HEK293 (cell line): Measurements from ENCODE around the gene UBE2J2.

ENCODE experiments used
- CTCF ChIA-PET: fragments of 350-600 bp; formaldehyde crosslinking; extraction: SDS; loops from one replicate; lab custom pipeline; 2021; ENCODE audit warnings: antibody characterized with exemption; lab: Yijun Ruan, JAX
- POLR2A ChIA-PET: fragments of 300-600 bp; formaldehyde crosslinking; extraction: SDS; loops from one replicate; lab custom pipeline; 2020; ENCODE audit warnings: antibody characterized with exemption, inconsistent platforms; lab: Yijun Ruan, JAX
- H3K27ac ChIP-seq: fragments of 200-500 bp; sonication (Bioruptor generic); 2 replicates; pipeline ENCODE4 v1.5.1; 2014; ENCODE audit warnings: low read depth, low read length, control low read depth, inconsistent platforms; ENCODE audit errors: extremely low read depth
- H3K36me3 ChIP-seq, 2 experiments: fragments of 200-500 bp in 1 of 2; sonication (Bioruptor generic) in 1 of 2; 1 replicate in 1 of 2; 2 replicates in 1 of 2; pipeline ENCODE4 v1.5.1; 2014 to 2017; ENCODE audit warnings: inconsistent platforms in 2 of 2, low read length in 2 of 2; ENCODE audit not compliant: control insufficient read depth in 2 of 2, insufficient read depth in 1 of 2
- H3K4me1 ChIP-seq: fragments of 200-500 bp; sonication (Bioruptor generic); 2 replicates; pipeline ENCODE4 v1.5.1; 2014; ENCODE audit warnings: mild to moderate bottlenecking, low read length, inconsistent platforms; ENCODE audit not compliant: control insufficient read depth, insufficient read depth
- H3K4me3 ChIP-seq: 2 replicates; pipeline ENCODE4 v1.5.1; 2011; ENCODE audit warnings: low read depth, mild to moderate bottlenecking, control low read depth, low read length, moderate library complexity
- H3K9me3 ChIP-seq: fragments of 200-500 bp; sonication (Bioruptor generic); 2 replicates; pipeline ENCODE4 v1.5.1; 2014; ENCODE audit warnings: low read depth, low read length, inconsistent platforms; ENCODE audit not compliant: control insufficient read depth, insufficient read depth
- BCL11B ChIP-seq: fragments of 450-650 bp; formaldehyde crosslinking; IDR thresholded peaks from 2 replicates; pipeline ENCODE4 v1.5.1; 2016; ENCODE audit warnings: low read depth, missing biosample characterization, missing genetic modification characterization
- HOXD13 ChIP-seq: sonication (generic); formaldehyde crosslinking; IDR thresholded peaks from 2 replicates; pipeline ENCODE4 v1.8.0; 2022; ENCODE audit warnings: missing genetic modification reagents, borderline replicate concordance
- KLF8 ChIP-seq: fragments of 450-650 bp; formaldehyde crosslinking; IDR thresholded peaks from 2 replicates; pipeline ENCODE4 v1.5.1; 2016; ENCODE audit warnings: missing biosample characterization, missing genetic modification characterization
- MEIS1 ChIP-seq: sonication (generic); formaldehyde crosslinking; IDR thresholded peaks from 2 replicates; pipeline ENCODE4 v1.8.1; 2022; ENCODE audit warnings: missing genetic modification reagents, mild to moderate bottlenecking, borderline replicate concordance
- SCRT1 ChIP-seq: fragments of 450-650 bp; formaldehyde crosslinking; IDR thresholded peaks from 2 replicates; pipeline ENCODE4 v1.5.1; 2016; ENCODE audit warnings: missing biosample characterization, missing genetic modification characterization, borderline replicate concordance
- SCRT2 ChIP-seq: fragments of 450-650 bp; formaldehyde crosslinking; IDR thresholded peaks from 2 replicates; pipeline ENCODE4 v1.5.1; 2016; ENCODE audit warnings: missing biosample characterization, missing genetic modification characterization
- ZFP37 ChIP-seq: fragments of 450-650 bp; formaldehyde crosslinking; IDR thresholded peaks from 2 replicates; pipeline ENCODE4 v1.5.1; 2016; ENCODE audit warnings: missing biosample characterization, missing genetic modification characterization
- ZNF146 ChIP-seq: fragments of 450-650 bp; formaldehyde crosslinking; IDR thresholded peaks from 2 replicates; pipeline ENCODE4 v1.5.1; 2016; ENCODE audit warnings: missing biosample characterization, missing genetic modification characterization
- ZNF202 ChIP-seq: fragments of 450-650 bp; formaldehyde crosslinking; IDR thresholded peaks from 2 replicates; pipeline ENCODE4 v1.5.1; 2016; ENCODE audit warnings: missing biosample characterization, missing genetic modification characterization, borderline replicate concordance
- ZNF214 ChIP-seq: fragments of 450-650 bp; formaldehyde crosslinking; IDR thresholded peaks from 2 replicates; pipeline ENCODE4 v1.5.1; 2017; ENCODE audit warnings: missing biosample characterization, mild to moderate bottlenecking, missing genetic modification characterization, borderline replicate concordance
- ZNF23 ChIP-seq: fragments of 450-650 bp; formaldehyde crosslinking; IDR thresholded peaks from 2 replicates; pipeline ENCODE4 v1.5.1; 2016; ENCODE audit warnings: missing biosample characterization, missing genetic modification characterization, borderline replicate concordance
- ZNF324 ChIP-seq: fragments of 450-650 bp; formaldehyde crosslinking; IDR thresholded peaks from 2 replicates; pipeline ENCODE4 v1.5.1; 2016; ENCODE audit warnings: missing biosample characterization, missing genetic modification characterization
- ZNF335 ChIP-seq: fragments of 450-650 bp; formaldehyde crosslinking; conservative IDR thresholded peaks from 2 replicates; pipeline ENCODE4 v1.5.1; 2016; ENCODE audit warnings: missing biosample characterization, missing genetic modification characterization
- ZNF350 ChIP-seq: fragments of 450-650 bp; formaldehyde crosslinking; IDR thresholded peaks from 2 replicates; pipeline ENCODE4 v1.5.0; 2017; ENCODE audit warnings: missing biosample characterization, mild to moderate bottlenecking, missing genetic modification characterization
- ZNF37A ChIP-seq: fragments of 450-650 bp; IDR thresholded peaks from 2 replicates; pipeline ENCODE4 v1.5.1; 2018; ENCODE audit warnings: missing biosample characterization, missing genetic modification characterization
- ZNF391 ChIP-seq: fragments of 450-650 bp; formaldehyde crosslinking; IDR thresholded peaks from 2 replicates; pipeline ENCODE4 v1.5.1; 2016; ENCODE audit warnings: low read depth, missing biosample characterization, missing genetic modification characterization, borderline replicate concordance
- ZNF521 ChIP-seq: fragments of 450-650 bp; formaldehyde crosslinking; IDR thresholded peaks from 2 replicates; pipeline ENCODE4 v1.5.1; 2017; ENCODE audit warnings: missing biosample characterization, mild to moderate bottlenecking, missing genetic modification characterization
- ZNF530 ChIP-seq: fragments of 450-650 bp; formaldehyde crosslinking; IDR thresholded peaks from 2 replicates; pipeline ENCODE4 v1.5.1; 2016; ENCODE audit warnings: low read depth, missing biosample characterization, missing genetic modification characterization
- ZNF555 ChIP-seq: fragments of 450-650 bp; formaldehyde crosslinking; conservative IDR thresholded peaks from 2 replicates; pipeline ENCODE4 v1.5.1; 2017; ENCODE audit warnings: missing biosample characterization, mild to moderate bottlenecking, missing genetic modification characterization, inconsistent platforms
- ZNF558 ChIP-seq: fragments of 450-650 bp; formaldehyde crosslinking; IDR thresholded peaks from 2 replicates; pipeline ENCODE4 v1.5.1; 2016; ENCODE audit warnings: missing biosample characterization, missing genetic modification characterization
- ZNF600 ChIP-seq: fragments of 450-650 bp; formaldehyde crosslinking; IDR thresholded peaks from 2 replicates; pipeline ENCODE4 v1.5.1; 2016; ENCODE audit warnings: missing biosample characterization, missing genetic modification characterization
- ZNF629 ChIP-seq: fragments of 450-650 bp; formaldehyde crosslinking; IDR thresholded peaks from 2 replicates; pipeline ENCODE4 v1.5.1; 2017; ENCODE audit warnings: missing biosample characterization, missing genetic modification characterization
- ZNF658 ChIP-seq: fragments of 450-650 bp; formaldehyde crosslinking; IDR thresholded peaks from 2 replicates; pipeline ENCODE4; 2016; ENCODE audit warnings: missing biosample characterization, missing genetic modification characterization
- ZNF701 ChIP-seq: fragments of 450-650 bp; formaldehyde crosslinking; IDR thresholded peaks from 2 replicates; pipeline ENCODE4 v1.5.1; 2016; ENCODE audit warnings: missing biosample characterization, missing genetic modification characterization
- ZNF777 ChIP-seq: fragments of 450-650 bp; formaldehyde crosslinking; IDR thresholded peaks from 2 replicates; pipeline ENCODE4 v1.5.1; 2017; ENCODE audit warnings: missing biosample characterization, missing genetic modification characterization, borderline replicate concordance
- ZNF830 ChIP-seq: fragments of 450-650 bp; IDR thresholded peaks from 2 replicates; pipeline ENCODE4 v1.5.0; 2018; ENCODE audit warnings: missing biosample characterization, missing genetic modification characterization, low read depth, mild to moderate bottlenecking, moderate library complexity
- TF ChIP-seq, protein P1 (sequence below): fragments of 450-650 bp; formaldehyde crosslinking; IDR thresholded peaks from 2 replicates; pipeline ENCODE4 v1.5.1; 2016; ENCODE audit warnings: missing biosample characterization, missing genetic modification characterization
- TF ChIP-seq, protein P2 (sequence below): fragments of 450-650 bp; formaldehyde crosslinking; IDR thresholded peaks from 2 replicates; pipeline ENCODE4 v1.5.1; 2016; ENCODE audit warnings: missing biosample characterization, missing genetic modification characterization
- TF ChIP-seq, protein P3 (sequence below): fragments of 450-650 bp; formaldehyde crosslinking; IDR thresholded peaks from 2 replicates; pipeline ENCODE4 v1.5.1; 2017; ENCODE audit warnings: missing biosample characterization, missing genetic modification characterization
- TF ChIP-seq, protein P4 (sequence below): fragments of 450-650 bp; formaldehyde crosslinking; IDR thresholded peaks from 2 replicates; pipeline ENCODE4 v1.5.1; 2016; ENCODE audit warnings: missing biosample characterization, missing genetic modification characterization

The UBE2J2 gene

DNA sequence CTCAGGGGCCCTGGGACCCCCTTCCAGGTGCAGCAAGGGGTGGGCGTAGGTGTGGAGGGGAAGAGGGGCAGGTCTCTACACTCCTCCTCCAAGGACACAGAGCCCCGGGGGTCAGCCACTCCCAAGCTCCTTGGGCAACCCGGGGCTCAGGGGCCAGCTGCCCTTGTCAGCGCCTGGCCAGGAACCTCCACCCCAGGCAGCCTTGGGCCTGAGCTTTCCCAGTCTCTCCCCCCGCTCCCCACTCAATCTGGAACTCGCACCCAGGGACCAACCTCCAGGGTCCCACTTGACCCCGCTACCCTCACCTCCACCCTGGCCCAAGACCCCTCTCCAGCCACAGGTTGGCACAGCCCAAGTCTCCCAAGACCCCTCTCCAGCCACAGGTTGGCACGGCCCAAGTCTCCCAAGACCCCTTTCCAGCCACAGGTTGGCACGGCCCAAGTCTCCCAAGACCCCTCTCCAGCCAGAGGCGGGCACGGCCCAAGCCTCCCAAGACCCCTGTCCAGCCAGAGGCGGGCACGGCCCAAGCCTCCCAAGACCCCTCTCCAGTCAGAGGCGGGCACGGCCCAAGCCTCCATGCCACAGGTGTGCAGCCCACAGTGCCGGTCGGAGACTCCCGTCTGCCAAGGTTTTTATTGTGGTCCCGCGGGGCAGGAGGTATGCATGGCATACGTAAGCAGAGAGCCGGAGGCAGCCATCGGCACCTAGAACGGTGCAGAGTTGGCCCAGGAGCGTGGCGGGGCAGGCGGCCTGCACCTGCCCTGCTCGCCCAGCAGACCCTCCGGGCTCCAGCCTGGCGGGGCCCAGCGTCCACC lies 62.7 kb downstream of the UBE2J2 start:
- peaks cover 3% of the 10 kb centered on the region; the same call in 1 of the 2 replicates for H3K4me1 ChIP-seq
- no peak overlapping the region for H3K4me3 ChIP-seq
- ChIA-PET POLR2A (no interaction called here), CTCF (interaction anchor here (0.6 kb wide), 1 partner anchor 89 kb away, joined by 4 read pairs; no protein-coding TSS in a partner anchor)
- no peak overlapping the region for H3K27ac ChIP-seq
- no peaks in the 10 kb centered on the region for H3K9me3 ChIP-seq
- peaks cover 0 to 8% of the 10 kb centered on the region in 2 experiments; a peak in 1 of 3 replicates for H3K36me3 ChIP-seq
- TF ChIP-seq, protein P1, sequence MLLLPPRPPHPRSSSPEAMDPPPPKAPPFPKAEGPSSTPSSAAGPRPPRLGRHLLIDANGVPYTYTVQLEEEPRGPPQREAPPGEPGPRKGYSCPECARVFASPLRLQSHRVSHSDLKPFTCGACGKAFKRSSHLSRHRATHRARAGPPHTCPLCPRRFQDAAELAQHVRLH (tag by site-specific recombination): no peak
- TF ChIP-seq ZNF530 (tag by site-specific recombination) (no peak), ZNF335 (no peak), ZNF658 (tag by site-specific recombination) (no peak), HOXD13 (CRISPR knock-in tag) (no peak), ZNF23 (tag by site-specific recombination) (no peak), ZNF830 (tag by site-specific recombination) (no peak), ZNF629 (tag by site-specific recombination) (no peak), SCRT1 (tag by site-specific recombination) (peak; percentile 46; the same call in 1 of the 2 replicates), ZNF37A (no peak), KLF8 (no peak), BCL11B (peak; percentile 54; the same call in 1 of the 2 replicates), ZNF214 (tag by site-specific recombination) (no peak), ZNF146 (tag by site-specific recombination) (no peak), ZNF202 (tag by site-specific recombination) (no peak), ZNF391 (tag by site-specific recombination) (no peak), SCRT2 (tag by site-specific recombination) (peak; percentile 64), MEIS1 (no peak), ZNF777 (tag by site-specific recombination) (no peak), ZNF701 (tag by site-specific recombination) (no peak), ZNF558 (no peak), ZNF600 (tag by site-specific recombination) (no peak), ZFP37 (tag by site-specific recombination) (no peak), ZNF521 (tag by site-specific recombination) (no peak), ZNF324 (tag by site-specific recombination) (no peak), ZNF350 (tag by site-specific recombination) (no peak), ZNF555 (tag by site-specific recombination) (no peak)
- TF ChIP-seq, protein P2, sequence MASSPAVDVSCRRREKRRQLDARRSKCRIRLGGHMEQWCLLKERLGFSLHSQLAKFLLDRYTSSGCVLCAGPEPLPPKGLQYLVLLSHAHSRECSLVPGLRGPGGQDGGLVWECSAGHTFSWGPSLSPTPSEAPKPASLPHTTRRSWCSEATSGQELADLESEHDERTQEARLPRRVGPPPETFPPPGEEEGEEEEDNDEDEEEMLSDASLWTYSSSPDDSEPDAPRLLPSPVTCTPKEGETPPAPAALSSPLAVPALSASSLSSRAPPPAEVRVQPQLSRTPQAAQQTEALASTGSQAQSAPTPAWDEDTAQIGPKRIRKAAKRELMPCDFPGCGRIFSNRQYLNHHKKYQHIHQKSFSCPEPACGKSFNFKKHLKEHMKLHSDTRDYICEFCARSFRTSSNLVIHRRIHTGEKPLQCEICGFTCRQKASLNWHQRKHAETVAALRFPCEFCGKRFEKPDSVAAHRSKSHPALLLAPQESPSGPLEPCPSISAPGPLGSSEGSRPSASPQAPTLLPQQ: no peak
- TF ChIP-seq, protein P3, sequence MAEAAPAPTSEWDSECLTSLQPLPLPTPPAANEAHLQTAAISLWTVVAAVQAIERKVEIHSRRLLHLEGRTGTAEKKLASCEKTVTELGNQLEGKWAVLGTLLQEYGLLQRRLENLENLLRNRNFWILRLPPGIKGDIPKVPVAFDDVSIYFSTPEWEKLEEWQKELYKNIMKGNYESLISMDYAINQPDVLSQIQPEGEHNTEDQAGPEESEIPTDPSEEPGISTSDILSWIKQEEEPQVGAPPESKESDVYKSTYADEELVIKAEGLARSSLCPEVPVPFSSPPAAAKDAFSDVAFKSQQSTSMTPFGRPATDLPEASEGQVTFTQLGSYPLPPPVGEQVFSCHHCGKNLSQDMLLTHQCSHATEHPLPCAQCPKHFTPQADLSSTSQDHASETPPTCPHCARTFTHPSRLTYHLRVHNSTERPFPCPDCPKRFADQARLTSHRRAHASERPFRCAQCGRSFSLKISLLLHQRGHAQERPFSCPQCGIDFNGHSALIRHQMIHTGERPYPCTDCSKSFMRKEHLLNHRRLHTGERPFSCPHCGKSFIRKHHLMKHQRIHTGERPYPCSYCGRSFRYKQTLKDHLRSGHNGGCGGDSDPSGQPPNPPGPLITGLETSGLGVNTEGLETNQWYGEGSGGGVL: no peak
- TF ChIP-seq, protein P4, sequence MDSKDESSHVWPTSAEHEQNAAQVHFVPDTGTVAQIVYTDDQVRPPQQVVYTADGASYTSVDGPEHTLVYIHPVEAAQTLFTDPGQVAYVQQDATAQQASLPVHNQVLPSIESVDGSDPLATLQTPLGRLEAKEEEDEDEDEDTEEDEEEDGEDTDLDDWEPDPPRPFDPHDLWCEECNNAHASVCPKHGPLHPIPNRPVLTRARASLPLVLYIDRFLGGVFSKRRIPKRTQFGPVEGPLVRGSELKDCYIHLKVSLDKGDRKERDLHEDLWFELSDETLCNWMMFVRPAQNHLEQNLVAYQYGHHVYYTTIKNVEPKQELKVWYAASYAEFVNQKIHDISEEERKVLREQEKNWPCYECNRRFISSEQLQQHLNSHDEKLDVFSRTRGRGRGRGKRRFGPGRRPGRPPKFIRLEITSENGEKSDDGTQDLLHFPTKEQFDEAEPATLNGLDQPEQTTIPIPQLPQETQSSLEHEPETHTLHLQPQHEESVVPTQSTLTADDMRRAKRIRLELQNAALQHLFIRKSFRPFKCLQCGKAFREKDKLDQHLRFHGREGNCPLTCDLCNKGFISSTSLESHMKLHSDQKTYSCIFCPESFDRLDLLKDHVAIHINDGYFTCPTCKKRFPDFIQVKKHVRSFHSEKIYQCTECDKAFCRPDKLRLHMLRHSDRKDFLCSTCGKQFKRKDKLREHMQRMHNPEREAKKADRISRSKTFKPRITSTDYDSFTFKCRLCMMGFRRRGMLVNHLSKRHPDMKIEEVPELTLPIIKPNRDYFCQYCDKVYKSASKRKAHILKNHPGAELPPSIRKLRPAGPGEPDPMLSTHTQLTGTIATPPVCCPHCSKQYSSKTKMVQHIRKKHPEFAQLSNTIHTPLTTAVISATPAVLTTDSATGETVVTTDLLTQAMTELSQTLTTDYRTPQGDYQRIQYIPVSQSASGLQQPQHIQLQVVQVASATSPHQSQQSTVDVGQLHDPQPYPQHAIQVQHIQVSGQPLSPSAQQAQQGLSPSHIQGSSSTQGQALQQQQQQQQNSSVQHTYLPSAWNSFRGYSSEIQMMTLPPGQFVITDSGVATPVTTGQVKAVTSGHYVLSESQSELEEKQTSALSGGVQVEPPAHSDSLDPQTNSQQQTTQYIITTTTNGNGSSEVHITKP (tag by site-specific recombination): peak; percentile 58
